ENCODE results near the gene LRRC8C. TPM values are rescaled to one million over a fixed set of nuclear protein-coding genes. Genes with fewer than 3 reads are reported as not detected.

The LRRC8C gene
- total and polyA plus RNA-seq, 2 donors (not counting 1 experiment from before 2014, with no cell fraction given), result 3.9 to 6.8 TPM

DNA sequence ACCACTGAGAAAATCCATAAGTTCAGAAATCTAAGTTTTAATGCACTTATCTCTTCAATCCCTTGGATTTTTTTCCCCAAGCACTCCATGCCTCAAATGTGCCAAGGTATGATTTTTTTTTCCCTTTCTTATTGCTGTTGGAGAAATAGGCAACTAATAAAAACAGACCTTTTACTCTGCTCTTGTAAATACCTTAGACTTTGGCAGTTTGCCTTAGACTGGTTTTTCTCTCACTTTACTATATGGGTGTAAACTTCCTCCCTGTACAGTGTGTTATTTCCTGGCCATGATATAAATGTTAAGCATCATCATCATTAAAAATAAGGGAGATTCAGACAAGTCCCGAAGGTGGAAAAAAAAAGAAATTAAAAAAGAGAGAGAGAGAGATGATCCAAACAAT lies 65.7 kb downstream of the LRRC8C start:
- Histone ChIP-seq H3K9me3 (ENCODE audit: control extremely low read depth in 1 of 3, control insufficient read depth in 2 of 3, insufficient read depth in 1 of 3, low read length in 2 of 3) (no peaks in the 10 kb centered on the region), H3K4me1 (ENCODE audit: control insufficient read depth in 2 of 2, insufficient read depth in 2 of 2, low read length in 2 of 2) (peaks cover 43 to 65% of the 10 kb centered on the region in 2 donors), H4K20me1 (ENCODE audit: control insufficient read depth, insufficient read depth, low read length, poor library complexity, severe bottlenecking) (no peaks in the 10 kb centered on the region), H3K27me3 (replicated peaks in 1 of 4; ENCODE audit: control extremely low read depth in 1 of 4, control insufficient read depth in 3 of 4, insufficient read depth in 4 of 4, low read length in 3 of 4) (no peaks in the 10 kb centered on the region), H3K4me2 (replicated peaks; ENCODE audit: low read depth, low read length, poor library complexity, severe bottlenecking) (peak overlapping the region; percentile 67), H3K4me3 (ENCODE audit: control extremely low read depth in 1 of 5, extremely low read depth in 1 of 5, insufficient read depth in 1 of 5, low read depth in 2 of 5, low read length in 4 of 5) (peak overlapping the region in 1 of 5 experiments; percentile 30), H3K9ac (ENCODE audit: low read length) (peak overlapping the region; percentile 54), H3K79me2 (ENCODE audit: control insufficient read depth, insufficient read depth, low read length) (peaks cover 25% of the 10 kb centered on the region), H3K27ac (ENCODE audit: low read length in 2 of 2) (peak overlapping the region in 1 of 2 donors; percentile 51), H3K36me3 (replicated peaks in 1 of 2; ENCODE audit: control extremely low read depth in 1 of 2, control insufficient read depth in 1 of 2, extremely low read depth in 1 of 2, insufficient read depth in 2 of 2, low read length in 1 of 2) (peaks cover 0 to 2% of the 10 kb centered on the region in 2 experiments), H2AFZ (ENCODE audit: insufficient read depth, low read depth, low read length, poor library complexity, severe bottlenecking) (peak overlapping the region; percentile 65)
- DNase-seq (no peak), ATAC-seq (ENCODE audit: low read depth) (no peak)
- Mint-ChIP-seq H3K27ac (peak overlapping the region; percentile 12), H3K27me3 (no peaks in the 10 kb centered on the region), H3K4me3 (peak overlapping the region; percentile 78), H3K4me1 (peaks cover 59% of the 10 kb centered on the region), H3K9me3 (ENCODE audit: insufficient read depth) (no peaks in the 10 kb centered on the region)
- no CpG with 5 or more reads among the region's 1 CpG for WGBS (ENCODE audit: insufficient coverage)
- intact Hi-C loops (cut with micrococcal nuclease), result loop anchor here (10.0 kb wide), 1 partner anchor 174 kb away; the partner anchor contains the start of gene LRRC8B
- ChIA-PET CTCF (interaction anchor here (1.2 to 1.5 kb wide), 2 partner anchors 21 to 64 kb away, joined by 3 to 5 read pairs; no protein-coding TSS in a partner anchor), POLR2A (interaction anchor here (1.1 kb wide), 1 partner anchor 25 kb away, joined by 3 read pairs; no protein-coding TSS in a partner anchor)
- TF ChIP-seq EZH2 (IDR thresholded peaks at IDR 0.05; ENCODE audit: borderline replicate concordance, insufficient read depth, low read depth, low read length, poor library complexity, severe bottlenecking), result no peak
- TF ChIP-seq, protein P1, sequence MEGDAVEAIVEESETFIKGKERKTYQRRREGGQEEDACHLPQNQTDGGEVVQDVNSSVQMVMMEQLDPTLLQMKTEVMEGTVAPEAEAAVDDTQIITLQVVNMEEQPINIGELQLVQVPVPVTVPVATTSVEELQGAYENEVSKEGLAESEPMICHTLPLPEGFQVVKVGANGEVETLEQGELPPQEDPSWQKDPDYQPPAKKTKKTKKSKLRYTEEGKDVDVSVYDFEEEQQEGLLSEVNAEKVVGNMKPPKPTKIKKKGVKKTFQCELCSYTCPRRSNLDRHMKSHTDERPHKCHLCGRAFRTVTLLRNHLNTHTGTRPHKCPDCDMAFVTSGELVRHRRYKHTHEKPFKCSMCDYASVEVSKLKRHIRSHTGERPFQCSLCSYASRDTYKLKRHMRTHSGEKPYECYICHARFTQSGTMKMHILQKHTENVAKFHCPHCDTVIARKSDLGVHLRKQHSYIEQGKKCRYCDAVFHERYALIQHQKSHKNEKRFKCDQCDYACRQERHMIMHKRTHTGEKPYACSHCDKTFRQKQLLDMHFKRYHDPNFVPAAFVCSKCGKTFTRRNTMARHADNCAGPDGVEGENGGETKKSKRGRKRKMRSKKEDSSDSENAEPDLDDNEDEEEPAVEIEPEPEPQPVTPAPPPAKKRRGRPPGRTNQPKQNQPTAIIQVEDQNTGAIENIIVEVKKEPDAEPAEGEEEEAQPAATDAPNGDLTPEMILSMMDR (IDR thresholded peaks at IDR 0.05), result no peak

DNA sequence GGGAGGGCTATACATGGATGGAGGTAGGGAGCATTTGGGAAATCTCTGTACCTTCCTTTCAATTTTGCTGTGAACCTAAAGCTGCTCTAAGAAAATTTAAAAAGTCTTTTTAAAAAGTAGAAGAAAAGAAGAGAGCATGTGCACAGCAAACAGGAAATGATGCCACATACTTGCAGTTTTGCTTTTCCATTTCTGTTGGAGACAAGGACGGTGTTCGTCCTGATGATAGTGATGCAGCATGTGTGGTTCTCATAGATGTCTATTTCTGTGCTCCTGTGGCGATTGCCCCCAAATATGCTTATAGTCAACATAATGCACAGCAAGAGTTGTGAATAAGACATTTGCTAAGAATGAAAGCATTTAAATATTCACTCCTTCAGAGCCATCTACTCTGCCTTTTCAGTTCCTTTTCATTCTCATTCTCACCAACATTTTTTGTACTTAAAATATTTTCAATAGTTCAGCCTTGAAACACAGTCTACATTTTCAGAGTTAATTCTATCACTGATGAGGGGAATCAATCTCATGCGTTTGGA lies 66.6 kb downstream of the LRRC8C start:
- DNase-seq, result no peak
- peaks cover 25% of the 10 kb centered on the region for H3K79me2 ChIP-seq (ENCODE audit: control insufficient read depth, insufficient read depth, low read length)
- ATAC-seq (ENCODE audit: low read depth), result no peak
- Mint-ChIP-seq H3K27me3 (no peaks in the 10 kb centered on the region), H3K27ac (peak overlapping the region; percentile 46), H3K4me1 (peaks cover 56% of the 10 kb centered on the region), H3K9me3 (ENCODE audit: insufficient read depth) (no peaks in the 10 kb centered on the region), H3K4me3 (peak overlapping the region; percentile 78)
- no peaks in the 10 kb centered on the region for H3K9me3 ChIP-seq (ENCODE audit: control extremely low read depth in 1 of 3, control insufficient read depth in 2 of 3, insufficient read depth in 1 of 3, low read length in 2 of 3)
- WGBS (ENCODE audit: insufficient coverage), result no CpG with 5 or more reads among the region's 4 CpGs
- H3K27ac ChIP-seq (ENCODE audit: low read length in 2 of 2), result peak overlapping the region in 1 of 2 donors; percentile 51
- peak overlapping the region; percentile 67 for H3K4me2 ChIP-seq (replicated peaks; ENCODE audit: low read depth, low read length, poor library complexity, severe bottlenecking)
- H3K36me3 ChIP-seq (replicated peaks in 1 of 2; ENCODE audit: control extremely low read depth in 1 of 2, control insufficient read depth in 1 of 2, extremely low read depth in 1 of 2, insufficient read depth in 2 of 2, low read length in 1 of 2), result peaks cover 0 to 2% of the 10 kb centered on the region in 2 experiments
- no peaks in the 10 kb centered on the region for H3K27me3 ChIP-seq (replicated peaks in 1 of 4; ENCODE audit: control extremely low read depth in 1 of 4, control insufficient read depth in 3 of 4, insufficient read depth in 4 of 4, low read length in 3 of 4)
- intact Hi-C loops (cut with micrococcal nuclease), result loop anchor here (10.0 kb wide), 1 partner anchor 175 kb away; the partner anchor contains the start of gene LRRC8B
- peak overlapping the region in 3 of 5 experiments; percentile 29 to 37 (median 30) for H3K4me3 ChIP-seq (ENCODE audit: control extremely low read depth in 1 of 5, extremely low read depth in 1 of 5, insufficient read depth in 1 of 5, low read depth in 2 of 5, low read length in 4 of 5)
- no peak for TF ChIP-seq EZH2 (IDR thresholded peaks at IDR 0.05; ENCODE audit: borderline replicate concordance, insufficient read depth, low read depth, low read length, poor library complexity, severe bottlenecking)
- TF ChIP-seq, protein P1 (IDR thresholded peaks at IDR 0.05), result no peak
- H3K9ac ChIP-seq (ENCODE audit: low read length), result peak overlapping the region; percentile 54
- POLR2A ChIA-PET, result interaction anchor here (1.1 kb wide), 1 partner anchor 24 kb away, joined by 3 read pairs; no protein-coding TSS in a partner anchor
- H2AFZ ChIP-seq (ENCODE audit: insufficient read depth, low read depth, low read length, poor library complexity, severe bottlenecking), result peak overlapping the region; percentile 65
- no peaks in the 10 kb centered on the region for H4K20me1 ChIP-seq (ENCODE audit: control insufficient read depth, insufficient read depth, low read length, poor library complexity, severe bottlenecking)
- CTCF ChIA-PET, result interaction anchor here (1.5 kb wide), 1 partner anchor 63 kb away, joined by 3 read pairs; no protein-coding TSS in a partner anchor
- H3K4me1 ChIP-seq (ENCODE audit: control insufficient read depth in 2 of 2, insufficient read depth in 2 of 2, low read length in 2 of 2), result peaks cover 34 to 56% of the 10 kb centered on the region in 2 donors
